Sigmoid colon (tissue), 7 donors: ENCODE data around the gene PRKCA. TPM values are rescaled to one million over a fixed set of nuclear protein-coding genes. Genes with fewer than 3 reads are reported as not detected.

Experiments used
- DNase-seq: peaks from one replicate; pipeline ENCODE4 v3.0.0-alpha.2; 2019
- H3K27ac ChIP-seq, 4 donors: fragments of 200-600 bp; sonication (generic); one replicate each; pipeline ENCODE4 v1.5.1; 2016 to 2019; ENCODE audit warnings: mild to moderate bottlenecking in 1 of 4
- H3K27me3 ChIP-seq, 3 donors: fragments of 200-600 bp; sonication (generic); one replicate each; pipeline ENCODE4 v1.5.1; 2019; ENCODE audit warnings: mild to moderate bottlenecking in 1 of 3
- H3K36me3 ChIP-seq, 4 donors: fragments of 200-600 bp; sonication (generic); one replicate each; pipeline ENCODE4 v1.5.1; 2016 to 2019
- H3K4me1 ChIP-seq, 4 donors: fragments of 200-600 bp; sonication (generic); one replicate each; pipeline ENCODE4 v1.5.1; 2017 to 2019
- H3K4me3 ChIP-seq, 4 donors: fragments of 200-600 bp; sonication (generic); one replicate each; pipeline ENCODE4 v1.5.1; 2017 to 2019; ENCODE audit warnings: mild to moderate bottlenecking in 2 of 4, moderate library complexity in 1 of 4
- H3K9me3 ChIP-seq, 4 donors: fragments of 200-600 bp in 3 of 4; sonication (generic) in 3 of 4; one replicate each; pipeline versions ENCODE4 v1.5.1 to v1.6.1; 2013 to 2019
- EP300 ChIP-seq, 4 donors: sonication (generic); formaldehyde crosslinking; IDR thresholded peaks; one replicate each; pipeline ENCODE4 v1.6.1; 2017; ENCODE audit warnings: antibody characterized with exemption in 4 of 4
- POLR2A ChIP-seq, 2 donors: fragments of 450-650 bp; IDR thresholded peaks; one replicate each; pipeline ENCODE4 v1.6.1; 2016; ENCODE audit warnings: antibody characterized with exemption in 2 of 2, mild to moderate bottlenecking in 2 of 2, moderate library complexity in 2 of 2
- POLR2AphosphoS5 ChIP-seq, 4 donors: sonication (generic); formaldehyde crosslinking; IDR thresholded peaks; one replicate each; pipeline ENCODE4 v1.6.1; 2017; ENCODE audit warnings: antibody characterized with exemption in 4 of 4
- WGBS, 2 donors: extraction: QIAGEN DNeasy Blood & Tissue Kit; methylation state at CpG; one replicate each; pipeline ENCODE4 v1.1.7; 2013; 5-methylcytosine and 5-hydroxymethylcytosine counted together
- intact Hi-C: fragments of 100-400 bp; cut with DNase I; formaldehyde crosslinking; loops from one replicate; pipeline ENCODE4 v1.15.1; 2023
- polyA plus RNA-seq, 3 donors: library from polyadenylated mRNA; stranded (reverse); fragments of 200-250 nt; gene quantifications; one replicate each; pipeline ENCODE4 v1.2.3, GENCODE V29; 2013
- total RNA-seq, 4 donors: library from RNA; depleted of rRNA; stranded (reverse); fragments of >200 nt; gene quantifications; one replicate each; pipeline ENCODE4 v1.1.0, GENCODE V29; 2016
- TF ChIP-seq, protein P1 (sequence below), 4 experiments: fragments of 450-650 bp in 3 of 4; fragments of 200-600 bp in 1 of 4; IDR thresholded peaks; one replicate each; pipeline ENCODE4 v1.5.1; 2016 to 2019; ENCODE audit warnings: antibody characterized with exemption in 4 of 4, mild to moderate bottlenecking in 3 of 4, moderate library complexity in 2 of 4
- donor health status: healthy with polysubstance abuse.
- donor health status: Bipolar disorder and iron deficiency.
- donor health status: healthy.

The PRKCA gene
- total and polyA plus RNA-seq, 7 donors = 6.6 to 58.4 (median 42.6) TPM

DNA sequence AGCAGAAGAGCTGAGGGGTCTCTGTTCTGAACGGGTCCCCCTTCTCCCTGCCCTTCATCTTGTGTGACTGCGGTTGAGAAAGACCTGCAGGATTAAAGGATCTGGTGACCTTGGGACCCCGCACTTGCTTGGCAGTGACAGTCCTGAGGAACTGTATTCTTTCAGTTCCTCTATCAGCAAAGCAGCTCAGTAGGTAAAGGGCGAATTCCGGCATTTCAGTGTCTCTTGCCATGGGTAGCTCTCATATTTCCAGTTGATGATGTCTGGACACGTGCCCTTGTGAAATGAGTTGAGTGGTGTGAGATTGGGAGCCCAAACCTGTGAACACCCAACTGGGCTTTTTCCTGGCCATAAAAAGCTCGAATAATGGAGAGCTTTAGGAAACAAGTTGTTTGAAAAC, 135.7 kb downstream of the PRKCA start:
- no peaks in the 10 kb centered on the region for H3K36me3 ChIP-seq
- 84 to 91% methylated on average over 7 of the region's 7 CpGs for WGBS, 2 donors
- no peaks in the 10 kb centered on the region for H3K27me3 ChIP-seq
- peaks cover 0 to 63% (median 38%) of the 10 kb centered on the region in 4 donors for H3K4me1 ChIP-seq
- no peak overlapping the region for H3K27ac ChIP-seq
- intact Hi-C loops = no loop called here
- DNase-seq = no peak
- no peaks in the 10 kb centered on the region for H3K9me3 ChIP-seq
- H3K4me3 ChIP-seq = no peak overlapping the region
- TF ChIP-seq POLR2A (IDR thresholded peaks at IDR 0.05) (no peak), EP300 (IDR thresholded peaks at IDR 0.05) (no peak), POLR2AphosphoS5 (IDR thresholded peaks at IDR 0.05) (no peak)
- TF ChIP-seq, protein P1, sequence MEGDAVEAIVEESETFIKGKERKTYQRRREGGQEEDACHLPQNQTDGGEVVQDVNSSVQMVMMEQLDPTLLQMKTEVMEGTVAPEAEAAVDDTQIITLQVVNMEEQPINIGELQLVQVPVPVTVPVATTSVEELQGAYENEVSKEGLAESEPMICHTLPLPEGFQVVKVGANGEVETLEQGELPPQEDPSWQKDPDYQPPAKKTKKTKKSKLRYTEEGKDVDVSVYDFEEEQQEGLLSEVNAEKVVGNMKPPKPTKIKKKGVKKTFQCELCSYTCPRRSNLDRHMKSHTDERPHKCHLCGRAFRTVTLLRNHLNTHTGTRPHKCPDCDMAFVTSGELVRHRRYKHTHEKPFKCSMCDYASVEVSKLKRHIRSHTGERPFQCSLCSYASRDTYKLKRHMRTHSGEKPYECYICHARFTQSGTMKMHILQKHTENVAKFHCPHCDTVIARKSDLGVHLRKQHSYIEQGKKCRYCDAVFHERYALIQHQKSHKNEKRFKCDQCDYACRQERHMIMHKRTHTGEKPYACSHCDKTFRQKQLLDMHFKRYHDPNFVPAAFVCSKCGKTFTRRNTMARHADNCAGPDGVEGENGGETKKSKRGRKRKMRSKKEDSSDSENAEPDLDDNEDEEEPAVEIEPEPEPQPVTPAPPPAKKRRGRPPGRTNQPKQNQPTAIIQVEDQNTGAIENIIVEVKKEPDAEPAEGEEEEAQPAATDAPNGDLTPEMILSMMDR (IDR thresholded peaks at IDR 0.05) = no peak

DNA sequence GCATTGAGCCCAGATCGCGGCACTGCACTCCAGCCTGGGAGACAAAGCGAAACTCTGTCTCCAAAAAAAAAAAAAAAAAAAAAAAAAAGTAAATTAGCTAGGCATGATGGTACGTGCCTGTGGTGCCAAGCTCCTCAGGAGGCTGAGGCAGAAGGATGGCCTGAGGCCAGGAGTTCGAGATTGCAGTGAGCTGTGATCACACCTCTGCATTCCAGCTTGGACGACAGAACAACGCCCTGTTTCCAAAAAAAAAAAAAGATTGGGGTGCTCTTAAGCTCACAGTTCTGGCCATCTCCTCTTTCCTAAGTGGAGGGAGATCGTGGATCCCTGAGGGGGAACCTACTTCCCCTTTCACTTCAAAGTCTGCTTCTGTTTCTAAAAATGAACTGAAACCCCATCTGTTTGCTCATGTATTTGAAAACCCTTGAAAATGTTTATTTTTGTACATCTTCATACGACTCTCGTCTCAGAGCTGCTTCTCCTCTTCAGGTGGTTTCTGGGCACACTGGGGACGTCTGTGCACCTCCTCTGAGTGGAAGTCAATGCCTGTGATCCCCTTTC, 138.8 kb downstream of the PRKCA start:
- TF ChIP-seq EP300 (IDR thresholded peaks at IDR 0.05) = no peak
- TF ChIP-seq POLR2A (IDR thresholded peaks at IDR 0.05) = no peak
- TF ChIP-seq, protein P1 (IDR thresholded peaks at IDR 0.05) = no peak
- no peak for TF ChIP-seq POLR2AphosphoS5 (IDR thresholded peaks at IDR 0.05)
- intact Hi-C loops = no loop called here
- DNase-seq = no peak
- Histone ChIP-seq H3K4me1 (peaks cover 0 to 53% (median 35%) of the 10 kb centered on the region in 4 donors), H3K27ac (peak overlapping the region in 3 of 4 donors; percentile 19 to 73 (median 61)), H3K27me3 (no peaks in the 10 kb centered on the region), H3K9me3 (no peaks in the 10 kb centered on the region), H3K4me3 (peak overlapping the region in 3 of 4 donors; percentile 8 to 39 (median 36)), H3K36me3 (no peaks in the 10 kb centered on the region)
- 56 to 75% methylated on average over 11 of the region's 11 CpGs for WGBS, 2 donors

DNA sequence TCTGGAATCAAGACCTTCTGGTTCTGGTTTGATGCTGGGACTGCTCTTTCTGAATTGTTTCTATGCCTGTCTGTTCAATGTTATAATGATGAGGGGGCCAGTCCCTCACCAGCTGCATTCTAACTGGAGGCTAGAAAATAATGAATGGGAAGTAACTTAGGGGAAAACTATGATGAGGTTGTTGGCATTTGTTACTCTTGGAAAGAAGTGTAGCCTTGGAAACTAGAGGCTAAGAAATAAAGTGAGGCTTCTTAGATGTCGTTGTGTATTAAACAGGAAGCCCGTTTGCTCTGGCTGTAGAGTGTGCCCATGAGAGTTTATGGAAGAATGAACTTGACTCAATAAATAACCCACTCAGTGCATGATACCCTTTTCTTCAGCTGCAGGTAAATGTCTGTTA, 140.8 kb downstream of the PRKCA start:
- DNase-seq = no peak
- TF ChIP-seq, protein P1 (IDR thresholded peaks at IDR 0.05) = no peak
- TF ChIP-seq POLR2A (IDR thresholded peaks at IDR 0.05) = no peak
- no peak for TF ChIP-seq EP300 (IDR thresholded peaks at IDR 0.05)
- no peak for TF ChIP-seq POLR2AphosphoS5 (IDR thresholded peaks at IDR 0.05)
- Histone ChIP-seq H3K4me3 (no peak overlapping the region), H3K36me3 (no peaks in the 10 kb centered on the region), H3K4me1 (peaks cover 0 to 44% (median 31%) of the 10 kb centered on the region in 4 donors), H3K9me3 (no peaks in the 10 kb centered on the region), H3K27ac (no peak overlapping the region), H3K27me3 (no peaks in the 10 kb centered on the region)
- intact Hi-C loops = no loop called here
- 69 to 87% methylated on average over 2 of the region's 2 CpGs for WGBS, 2 donors

DNA sequence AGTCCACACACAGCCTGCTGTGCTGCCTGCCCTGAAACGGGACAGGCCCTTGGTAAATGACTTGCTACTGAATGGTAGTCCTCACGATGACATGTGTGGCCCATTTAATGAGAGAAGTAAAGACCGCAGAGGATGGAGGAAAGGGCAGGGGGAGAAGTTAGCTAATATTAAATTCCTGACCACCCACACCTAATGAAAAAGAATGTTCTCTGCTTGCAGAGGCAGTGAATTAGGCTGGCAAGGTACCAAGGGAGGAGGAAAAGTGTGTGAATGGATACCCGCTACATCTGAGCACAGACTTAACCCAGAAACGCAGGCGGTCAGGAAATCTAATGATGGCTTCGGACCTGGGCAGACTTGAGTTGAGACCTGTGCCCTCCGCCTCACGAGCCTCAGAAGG, 141.2 kb downstream of the PRKCA start:
- no peak overlapping the region for H3K4me3 ChIP-seq
- H3K27ac ChIP-seq = no peak overlapping the region
- no peaks in the 10 kb centered on the region for H3K36me3 ChIP-seq
- no peaks in the 10 kb centered on the region for H3K9me3 ChIP-seq
- DNase-seq = no peak
- WGBS, 2 donors = 79 to 87% methylated on average over 9 of the region's 9 CpGs
- no peaks in the 10 kb centered on the region for H3K27me3 ChIP-seq
- peaks cover 0 to 44% (median 33%) of the 10 kb centered on the region in 4 donors for H3K4me1 ChIP-seq
- intact Hi-C loops = no loop called here
- TF ChIP-seq, protein P1 (IDR thresholded peaks at IDR 0.05) = no peak
- TF ChIP-seq POLR2AphosphoS5 (IDR thresholded peaks at IDR 0.05) = no peak
- TF ChIP-seq EP300 (IDR thresholded peaks at IDR 0.05) = no peak
- no peak for TF ChIP-seq POLR2A (IDR thresholded peaks at IDR 0.05)

DNA sequence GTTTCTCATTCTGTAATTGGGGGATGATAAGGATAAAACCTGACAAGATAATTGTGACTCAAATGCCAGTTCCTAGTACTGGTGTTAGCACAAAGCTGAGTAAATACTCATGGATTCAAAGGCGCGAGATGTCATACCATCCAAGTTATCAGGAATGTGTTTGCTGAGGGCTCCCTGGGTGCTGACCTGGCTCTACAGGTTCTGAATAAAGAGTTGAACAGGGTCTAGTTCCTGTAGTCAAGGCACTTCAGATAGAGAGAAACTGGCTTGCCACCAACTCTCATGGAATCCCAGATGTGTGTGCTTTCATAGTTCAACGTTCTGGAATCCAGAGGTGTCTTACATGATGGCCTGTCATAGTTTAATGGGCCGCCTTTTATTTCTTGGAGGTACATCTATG, 141.6 kb downstream of the PRKCA start:
- no peak overlapping the region for H3K27ac ChIP-seq
- intact Hi-C loops = no loop called here
- WGBS, 2 donors = 90 to 93% methylated on average over 4 of the region's 4 CpGs

More for the DNA sequence above, 141.6 kb downstream of the PRKCA start:
- TF ChIP-seq, protein P1 (IDR thresholded peaks at IDR 0.05) = no peak
- TF ChIP-seq POLR2A (IDR thresholded peaks at IDR 0.05) (no peak), POLR2AphosphoS5 (IDR thresholded peaks at IDR 0.05) (no peak), EP300 (IDR thresholded peaks at IDR 0.05) (no peak)
- DNase-seq = no peak
- Histone ChIP-seq H3K27me3 (no peaks in the 10 kb centered on the region), H3K9me3 (no peaks in the 10 kb centered on the region), H3K4me3 (no peak overlapping the region), H3K4me1 (peaks cover 0 to 47% (median 34%) of the 10 kb centered on the region in 4 donors), H3K36me3 (no peaks in the 10 kb centered on the region)
